HG02759 (cell line): Measurements from ENCODE around the gene SPON1.

ENCODE experiments used
- ATAC-seq: cut with Tn5 transposase; IDR thresholded peaks from one replicate; pipeline ENCODE4 v1.9.1; 2021; ENCODE audit warnings: mild to moderate bottlenecking, moderate library complexity; ENCODE audit not compliant: unreplicated experiment

Gene SPON1

GRCh38 chr11:14308897-14309387 is 346.4 kb downstream of the SPON1 start:
- ATAC-seq = peak; percentile 30

GRCh38 chr11:14309425-14310192 is 347.1 kb downstream of the SPON1 start:
- no peak for ATAC-seq

GRCh38 chr11:14310679-14311078 is 348.2 kb downstream of the SPON1 start:
- no peak for ATAC-seq

GRCh38 chr11:14312736-14313438 is 350.4 kb downstream of the SPON1 start:
- no peak for ATAC-seq

GRCh38 chr11:14314127-14314526 is 351.6 kb downstream of the SPON1 start:
- ATAC-seq = no peak

- ATAC-seq = peak; percentile 39
These were observed 352.6 kb downstream of the SPON1 start for GRCh38 chr11:14315130-14315529.
